Measurements from ENCODE around the gene DIP2A. TPM values are rescaled to one million over a fixed set of nuclear protein-coding genes. Genes with fewer than 3 reads are reported as not detected.

Gene DIP2A
- total and polyA plus RNA-seq, 2 of the 8 experiments (the other 6 are each of a cell fraction or from before 2014, with no cell fraction given), result 16.0 to 27.1 TPM

- TF ChIP-seq POLR2AphosphoS5 (IDR thresholded peaks at IDR 0.05; ENCODE audit: low read depth, low read length) (no peak), YY1 (IDR thresholded peaks at IDR 0.05; ENCODE audit: low read depth, low read length) (no peak), GTF2F1 (IDR thresholded peaks at IDR 0.05; ENCODE audit: borderline replicate concordance, low read depth, low read length) (no peak)
Measured at GRCh38 chr21:46437096-46437498, 21.6 kb upstream of the DIP2A start (continued).
